Measurements from ENCODE around the gene CETN1. TPM values are rescaled to one million over a fixed set of nuclear protein-coding genes. Genes with fewer than 3 reads are reported as not detected.

Gene CETN1
- total RNA-seq, 1 experiment from 2014 or later, result not detected

GRCh38 chr18:574149-574860 is 5.9 kb upstream of the CETN1 start:
- in situ Hi-C loops (cut with HindIII; ENCODE audit: low pct_unique_long_range_greater_than_20kb, low sequenced_read_pairs), result no loop called here
- DNase-seq (ENCODE audit: low read depth), result no peak

GRCh38 chr18:574865-575645 is 5.1 kb upstream of the CETN1 start:
- in situ Hi-C loops (cut with HindIII; ENCODE audit: low pct_unique_long_range_greater_than_20kb, low sequenced_read_pairs), result no loop called here
- no peak for DNase-seq (ENCODE audit: low read depth)

GRCh38 chr18:576924-577323 is 3.3 kb upstream of the CETN1 start:
- no peak for DNase-seq (ENCODE audit: low read depth)
- in situ Hi-C loops (cut with HindIII; ENCODE audit: low pct_unique_long_range_greater_than_20kb, low sequenced_read_pairs), result no loop called here

GRCh38 chr18:577643-578375 is 2.4 kb upstream of the CETN1 start:
- in situ Hi-C loops (cut with HindIII; ENCODE audit: low pct_unique_long_range_greater_than_20kb, low sequenced_read_pairs), result no loop called here
- no peak for DNase-seq (ENCODE audit: low read depth)

GRCh38 chr18:579238-579637 is 942 bp upstream of the CETN1 start:
- DNase-seq (ENCODE audit: low read depth), result no peak
- in situ Hi-C loops (cut with HindIII; ENCODE audit: low pct_unique_long_range_greater_than_20kb, low sequenced_read_pairs), result no loop called here

GRCh38 chr18:581096-581495 is 916 bp downstream of the CETN1 start:
- DNase-seq (ENCODE audit: low read depth), result no peak
- in situ Hi-C loops (cut with HindIII; ENCODE audit: low pct_unique_long_range_greater_than_20kb, low sequenced_read_pairs), result no loop called here

GRCh38 chr18:582465-582864 is 2.3 kb downstream of the CETN1 start:
- DNase-seq (ENCODE audit: low read depth), result no peak
- in situ Hi-C loops (cut with HindIII; ENCODE audit: low pct_unique_long_range_greater_than_20kb, low sequenced_read_pairs), result no loop called here

GRCh38 chr18:595068-595467 is 14.9 kb downstream of the CETN1 start:
- no peak for DNase-seq (ENCODE audit: low read depth)
- in situ Hi-C loops (cut with HindIII; ENCODE audit: low pct_unique_long_range_greater_than_20kb, low sequenced_read_pairs), result no loop called here

GRCh38 chr18:595571-595970 is 15.4 kb downstream of the CETN1 start:
- no peak for DNase-seq (ENCODE audit: low read depth)
- in situ Hi-C loops (cut with HindIII; ENCODE audit: low pct_unique_long_range_greater_than_20kb, low sequenced_read_pairs), result no loop called here

GRCh38 chr18:596288-596881 is 16.2 kb downstream of the CETN1 start:
- DNase-seq (ENCODE audit: low read depth), result peak; percentile 47
- in situ Hi-C loops (cut with HindIII; ENCODE audit: low pct_unique_long_range_greater_than_20kb, low sequenced_read_pairs), result no loop called here

- DNase-seq (ENCODE audit: low read depth), result no peak
- in situ Hi-C loops (cut with HindIII; ENCODE audit: low pct_unique_long_range_greater_than_20kb, low sequenced_read_pairs), result no loop called here
These were observed 18.0 kb downstream of the CETN1 start for GRCh38 chr18:598124-598589.

GRCh38 chr18:600107-600506 is 19.9 kb downstream of the CETN1 start:
- in situ Hi-C loops (cut with HindIII; ENCODE audit: low pct_unique_long_range_greater_than_20kb, low sequenced_read_pairs), result no loop called here
- DNase-seq (ENCODE audit: low read depth), result no peak

- no peak for DNase-seq (ENCODE audit: low read depth)
- in situ Hi-C loops (cut with HindIII; ENCODE audit: low pct_unique_long_range_greater_than_20kb, low sequenced_read_pairs), result no loop called here
These were observed 24.6 kb downstream of the CETN1 start for GRCh38 chr18:604771-605170.

- in situ Hi-C loops (cut with HindIII; ENCODE audit: low pct_unique_long_range_greater_than_20kb, low sequenced_read_pairs), result no loop called here
- no peak for DNase-seq (ENCODE audit: low read depth)
These were observed 27.8 kb downstream of the CETN1 start for GRCh38 chr18:607930-608329.

- no peak for DNase-seq (ENCODE audit: low read depth)
- in situ Hi-C loops (cut with HindIII; ENCODE audit: low pct_unique_long_range_greater_than_20kb, low sequenced_read_pairs), result no loop called here
These were observed 30.2 kb downstream of the CETN1 start for GRCh38 chr18:610214-610928.

- in situ Hi-C loops (cut with HindIII; ENCODE audit: low pct_unique_long_range_greater_than_20kb, low sequenced_read_pairs), result no loop called here
- no peak for DNase-seq (ENCODE audit: low read depth)
These were observed 32.0 kb downstream of the CETN1 start for GRCh38 chr18:612156-612555.

- no peak for DNase-seq (ENCODE audit: low read depth)
- in situ Hi-C loops (cut with HindIII; ENCODE audit: low pct_unique_long_range_greater_than_20kb, low sequenced_read_pairs), result no loop called here
These were observed 34.0 kb downstream of the CETN1 start for GRCh38 chr18:614193-614592.

GRCh38 chr18:615092-615521 is 34.9 kb downstream of the CETN1 start:
- DNase-seq (ENCODE audit: low read depth), result no peak
- in situ Hi-C loops (cut with HindIII; ENCODE audit: low pct_unique_long_range_greater_than_20kb, low sequenced_read_pairs), result no loop called here
